Right hindlimb (tissue), 1 donor: ENCODE measurements around the gene WSB1.
"Not testable (repeated sequence)": the region's sequence is repeated elsewhere in the genome, so short reads cannot be mapped to it uniquely, and the experiment has no call there.

Experiments used
- DNase-seq: peaks from one replicate; pipeline ENCODE4 v3.0.0-alpha.2; 2018

WSB1 gene

GRCh38 chr17:27293898-27294688 lies at the start of gene WSB1:
Gene WSB1, plus strand, starts transcription at chr17:27294114. Its CDS starts 282 bp downstream, at chr17:27294396.
- peak; percentile 97 for DNase-seq

GRCh38 chr17:27244491-27245223 lies 49.3 kb upstream of the WSB1 start:
- peak; percentile 69 for DNase-seq

- DNase-seq, result peak; percentile 91
These were observed 48.7 kb upstream of the WSB1 start for GRCh38 chr17:27245230-27245696.

- DNase-seq, result no peak
These were observed 47.4 kb upstream of the WSB1 start for GRCh38 chr17:27246537-27246936.

- peak; percentile 55 for DNase-seq
These were observed 46.6 kb upstream of the WSB1 start for GRCh38 chr17:27247071-27247957.

- no peak for DNase-seq
These were observed 46.0 kb upstream of the WSB1 start for GRCh38 chr17:27247958-27248342.

- DNase-seq, result not testable (repeated sequence)
These were observed 43.1 kb upstream of the WSB1 start for GRCh38 chr17:27250791-27251190.

GRCh38 chr17:27254802-27255201 lies 39.1 kb upstream of the WSB1 start:
- DNase-seq, result not testable (repeated sequence)

GRCh38 chr17:27256225-27257030 lies 37.5 kb upstream of the WSB1 start:
- DNase-seq, result no peak

GRCh38 chr17:27257031-27257357 lies 36.9 kb upstream of the WSB1 start:
- no peak for DNase-seq

GRCh38 chr17:27259356-27259755 lies 34.6 kb upstream of the WSB1 start:
- DNase-seq, result no peak

GRCh38 chr17:27263386-27263785 lies 30.5 kb upstream of the WSB1 start:
- DNase-seq, result no peak

- no peak for DNase-seq
These were observed 29.7 kb upstream of the WSB1 start for GRCh38 chr17:27264068-27264812.

GRCh38 chr17:27265333-27265732 lies 28.6 kb upstream of the WSB1 start:
- DNase-seq, result no peak

GRCh38 chr17:27266228-27266627 lies 27.7 kb upstream of the WSB1 start:
- DNase-seq, result no peak

GRCh38 chr17:27268394-27269085 lies 25.4 kb upstream of the WSB1 start:
- DNase-seq, result no peak

- no peak for DNase-seq
These were observed 24.7 kb upstream of the WSB1 start for GRCh38 chr17:27269201-27269600.

GRCh38 chr17:27269974-27270373 lies 23.9 kb upstream of the WSB1 start:
- no peak for DNase-seq

- DNase-seq, result no peak
These were observed 17.2 kb upstream of the WSB1 start for GRCh38 chr17:27276653-27277156.

- not testable (repeated sequence) for DNase-seq
These were observed 14.8 kb upstream of the WSB1 start for GRCh38 chr17:27279132-27279531.

GRCh38 chr17:27280527-27280926 lies 13.4 kb upstream of the WSB1 start:
- no peak for DNase-seq
